Loucy (cell line): Measurements from ENCODE around the gene CLEC2D.
A peak's percentile ranks its signal among the peaks of the same experiment; 100 is the strongest.

Experiments used
- H2AFZ ChIP-seq: fragments of 200-600 bp; sonication (generic); 2 replicates; pipeline ENCODE4 v1.6.0; 2016; ENCODE audit warnings: antibody characterized with exemption, mild to moderate bottlenecking, low read length, moderate library complexity
- H3F3A ChIP-seq: fragments of 200-600 bp; 2 replicates; pipeline ENCODE4 v1.6.0; 2016; ENCODE audit warnings: antibody characterized with exemption, low read depth, mild to moderate bottlenecking
- H3K27me3 ChIP-seq: fragments of 200-600 bp; sonication (generic); 2 replicates; pipeline ENCODE4 v1.6.1; 2014; ENCODE audit warnings: low read length, mild to moderate bottlenecking; ENCODE audit not compliant: insufficient read depth, poor library complexity, severe bottlenecking
- H3K36me3 ChIP-seq: fragments of 200-600 bp; sonication (generic); 2 replicates; pipeline ENCODE4 v1.6.1; 2016; ENCODE audit warnings: low read length; ENCODE audit not compliant: insufficient read depth
- H3K4me1 ChIP-seq: fragments of 200-600 bp; sonication (generic); 2 replicates; pipeline ENCODE4 v1.5.1; 2014; ENCODE audit warnings: low read length, mild to moderate bottlenecking; ENCODE audit not compliant: insufficient read depth, poor library complexity, severe bottlenecking
- H3K4me2 ChIP-seq: fragments of 200-600 bp; sonication (generic); 2 replicates; pipeline ENCODE4 v1.6.0; 2014; ENCODE audit warnings: antibody characterized with exemption, low read length, low read depth, mild to moderate bottlenecking; ENCODE audit not compliant: poor library complexity, severe bottlenecking
- H3K4me3 ChIP-seq: fragments of 200-600 bp; sonication (generic); 2 replicates; pipeline ENCODE4 v1.5.1; 2014; ENCODE audit warnings: low read length, mild to moderate bottlenecking, mixed read lengths; ENCODE audit not compliant: poor library complexity, severe bottlenecking
- H3K79me2 ChIP-seq: fragments of 200-600 bp; sonication (generic); 2 replicates; pipeline ENCODE4 v1.6.1; 2014; ENCODE audit warnings: low read length; ENCODE audit not compliant: insufficient read depth
- H3K9ac ChIP-seq: fragments of 200-600 bp; sonication (generic); 2 replicates; pipeline ENCODE4 v1.6.0; 2014; ENCODE audit warnings: mild to moderate bottlenecking, low read depth, low read length, moderate library complexity; ENCODE audit not compliant: poor library complexity, severe bottlenecking
- H3K9me2 ChIP-seq: fragments of 200-600 bp; sonication (generic); replicated peaks from 2 replicates; pipeline ENCODE4 v1.6.1; 2016; ENCODE audit warnings: low read depth, low read length, mixed read lengths
- H3K9me3 ChIP-seq: fragments of 200-600 bp; sonication (generic); 2 replicates; pipeline ENCODE4 v1.6.1; 2014; ENCODE audit warnings: mild to moderate bottlenecking, antibody characterized with exemption, low read length, low read depth; ENCODE audit not compliant: insufficient read depth
- H4K20me1 ChIP-seq: fragments of 200-600 bp; sonication (generic); 2 replicates; pipeline ENCODE4 v1.6.0; 2014; ENCODE audit warnings: antibody characterized with exemption, low read length, mild to moderate bottlenecking; ENCODE audit not compliant: insufficient read depth, poor library complexity, severe bottlenecking
- CTCF ChIP-seq: fragments of 200-600 bp; sonication (generic); conservative IDR thresholded peaks from 2 replicates; pipeline ENCODE4 v1.5.1; 2014; ENCODE audit warnings: mild to moderate bottlenecking, antibody characterized with exemption, low read length
- EZH2phosphoT487 ChIP-seq: fragments of 200-600 bp; IDR thresholded peaks from 2 replicates; pipeline ENCODE4 v1.6.1; 2018; ENCODE audit warnings: antibody characterized with exemption, mild to moderate bottlenecking, moderate library complexity, borderline replicate concordance

CLEC2D gene

DNA sequence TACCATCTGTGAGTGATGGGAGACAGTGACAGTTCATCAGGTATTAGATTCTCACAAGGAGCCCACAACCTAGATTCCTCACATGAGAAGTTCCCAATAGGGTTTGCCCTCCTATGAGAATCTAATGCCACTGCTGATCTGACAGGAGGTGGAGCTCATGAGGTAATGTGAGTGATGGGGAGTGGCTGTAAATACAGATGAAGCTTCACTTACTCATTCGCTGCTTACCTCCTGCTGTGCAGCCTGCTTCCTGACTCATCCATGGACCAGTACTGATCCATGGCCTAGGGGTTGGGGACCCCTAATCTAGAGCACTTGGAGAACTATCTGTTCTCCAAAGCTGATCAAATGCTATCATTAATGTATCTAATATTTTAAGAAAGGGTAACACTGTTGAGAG is 17.7 kb downstream of the CLEC2D start:
- H3K9me3 ChIP-seq, result peaks cover 7% of the 10 kb centered on the region; the same call in 1 of the 2 replicates
- no peak overlapping the region for H3K4me3 ChIP-seq
- H3K9me2 ChIP-seq, result no peaks in the 10 kb centered on the region
- H3K9ac ChIP-seq, result no peak overlapping the region
- H4K20me1 ChIP-seq, result no peaks in the 10 kb centered on the region
- peaks cover 6% of the 10 kb centered on the region; the same call in 1 of the 2 replicates for H3K36me3 ChIP-seq
- no peaks in the 10 kb centered on the region for H3K79me2 ChIP-seq
- H3K4me2 ChIP-seq, result no peak overlapping the region
- no peaks in the 10 kb centered on the region for H3K4me1 ChIP-seq
- H3K27me3 ChIP-seq, result no peaks in the 10 kb centered on the region
- H3F3A ChIP-seq, result no peaks in the 10 kb centered on the region
- H2AFZ ChIP-seq, result no peak overlapping the region
- TF ChIP-seq EZH2phosphoT487, result no peak
- TF ChIP-seq CTCF, result no peak

DNA sequence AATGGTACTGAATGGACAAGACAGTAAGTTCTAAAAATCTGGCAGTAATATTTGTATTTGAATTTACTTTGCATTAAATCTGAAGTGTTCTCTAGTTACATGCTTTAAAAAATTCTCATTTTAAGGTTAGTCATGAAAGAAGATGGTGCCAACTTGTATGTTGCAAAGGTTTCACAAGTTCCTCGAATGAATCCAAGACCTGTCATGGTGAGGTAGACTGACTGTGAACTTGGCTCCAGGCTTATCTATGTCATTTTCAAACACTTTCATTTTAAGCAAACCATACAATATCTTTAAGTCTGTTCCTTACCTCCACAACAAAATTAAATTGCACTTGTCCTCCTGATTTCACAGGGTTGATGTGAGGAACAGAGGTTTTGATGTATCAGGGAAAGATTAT is 23.4 kb downstream of the CLEC2D start:
- no peak for TF ChIP-seq CTCF
- no peak for TF ChIP-seq EZH2phosphoT487
- H3F3A ChIP-seq, result no peaks in the 10 kb centered on the region
- no peak overlapping the region for H3K4me3 ChIP-seq
- H3K4me1 ChIP-seq, result no peaks in the 10 kb centered on the region
- no peaks in the 10 kb centered on the region for H4K20me1 ChIP-seq
- H3K27me3 ChIP-seq, result no peaks in the 10 kb centered on the region
- no peaks in the 10 kb centered on the region for H3K9me3 ChIP-seq
- H2AFZ ChIP-seq, result no peak overlapping the region
- no peaks in the 10 kb centered on the region for H3K79me2 ChIP-seq
- H3K36me3 ChIP-seq, result peaks cover 6% of the 10 kb centered on the region; the same call in 1 of the 2 replicates
- no peak overlapping the region for H3K4me2 ChIP-seq
- no peak overlapping the region for H3K9ac ChIP-seq
- no peaks in the 10 kb centered on the region for H3K9me2 ChIP-seq

GRCh38 chr12:9694241-9694640 is 24.7 kb downstream of the CLEC2D start:
- TF ChIP-seq EZH2phosphoT487, result no peak
- TF ChIP-seq CTCF, result no peak
- no peaks in the 10 kb centered on the region for H3F3A ChIP-seq
- no peaks in the 10 kb centered on the region for H3K9me3 ChIP-seq
- H3K9me2 ChIP-seq, result no peaks in the 10 kb centered on the region
- no peaks in the 10 kb centered on the region for H3K79me2 ChIP-seq
- H3K36me3 ChIP-seq, result no peaks in the 10 kb centered on the region; the same call in 1 of the 2 replicates
- H3K9ac ChIP-seq, result peak overlapping the region; percentile 3
- H3K4me2 ChIP-seq, result no peak overlapping the region
- H2AFZ ChIP-seq, result no peak overlapping the region
- H3K4me1 ChIP-seq, result no peaks in the 10 kb centered on the region
- H3K27me3 ChIP-seq, result no peaks in the 10 kb centered on the region
- no peaks in the 10 kb centered on the region for H4K20me1 ChIP-seq
- no peak overlapping the region for H3K4me3 ChIP-seq
